HepG2 (cell line): ENCODE data around the gene RMND5A. TPM values are rescaled to one million over a fixed set of nuclear protein-coding genes. Genes with fewer than 3 reads are reported as not detected.

Source experiments
- ADNP ChIP-seq: sonication (generic); formaldehyde crosslinking; IDR thresholded peaks from 2 replicates; pipeline ENCODE4 v1.4.0; 2020; ENCODE audit warnings: missing genetic modification reagents
- ATAD3A ChIP-seq: sonication (generic); formaldehyde crosslinking; IDR thresholded peaks from 2 replicates; pipeline ENCODE4 v1.4.0; 2020; ENCODE audit warnings: missing genetic modification reagents
- CREB1 ChIP-seq, 2 experiments: fragments of 450-650 bp in 1 of 2; IDR thresholded peaks; 2 replicates each; pipeline ENCODE4 v1.6.1; 2016 to 2017; ENCODE audit warnings: control low read depth in 1 of 2, mild to moderate bottlenecking in 1 of 2, missing compliant biosample characterization in 1 of 2, missing genetic modification characterization in 1 of 2
- DR1 ChIP-seq: sonication (generic); formaldehyde crosslinking; IDR thresholded peaks from 2 replicates; pipeline ENCODE4 v1.8.0; 2021; ENCODE audit warnings: mild to moderate bottlenecking, missing genetic modification reagents, inconsistent platforms
- KDM6A ChIP-seq: IDR thresholded peaks from 2 replicates; pipeline ENCODE4 v1.6.1; 2016; ENCODE audit warnings: low read depth
- KLF12 ChIP-seq: sonication (generic); formaldehyde crosslinking; IDR thresholded peaks from 2 replicates; pipeline ENCODE4 v1.4.0; 2020; ENCODE audit warnings: missing genetic modification reagents, borderline replicate concordance
- LRRFIP1 ChIP-seq: sonication (generic); formaldehyde crosslinking; conservative IDR thresholded peaks from 2 replicates; pipeline ENCODE4 v1.4.0; 2020; ENCODE audit warnings: missing genetic modification reagents
- MED13 ChIP-seq: sonication (generic); formaldehyde crosslinking; IDR thresholded peaks from 2 replicates; pipeline ENCODE4 v1.5.0; 2020; ENCODE audit warnings: missing genetic modification reagents
- MEIS2 ChIP-seq: sonication (generic); formaldehyde crosslinking; IDR thresholded peaks from 2 replicates; pipeline ENCODE4 v1.9.0; 2021; ENCODE audit warnings: mild to moderate bottlenecking, missing genetic modification reagents
- PRMT3 ChIP-seq: sonication (generic); formaldehyde crosslinking; IDR thresholded peaks from 2 replicates; pipeline ENCODE4 v1.8.1; 2022; ENCODE audit warnings: low read depth, mild to moderate bottlenecking, moderate library complexity, missing genetic modification reagents, borderline replicate concordance
- RBFOX2 ChIP-seq: fragments of 200-400 bp; formaldehyde crosslinking; IDR thresholded peaks from 2 replicates; pipeline ENCODE4 v1.6.1; 2017; ENCODE audit warnings: low read depth, mild to moderate bottlenecking, low read length
- RFXAP ChIP-seq: sonication (generic); formaldehyde crosslinking; IDR thresholded peaks from 2 replicates; pipeline ENCODE4 v1.4.0; 2020; ENCODE audit warnings: missing genetic modification reagents, borderline replicate concordance
- SNAPC5 ChIP-seq: sonication (generic); formaldehyde crosslinking; IDR thresholded peaks from 2 replicates; pipeline ENCODE4 v1.8.1; 2023; ENCODE audit warnings: mild to moderate bottlenecking, missing genetic modification reagents, borderline replicate concordance
- SPEN ChIP-seq: sonication (generic); formaldehyde crosslinking; IDR thresholded peaks from 2 replicates; pipeline ENCODE4 v1.5.1; 2020; ENCODE audit warnings: low read depth, mild to moderate bottlenecking, missing genetic modification reagents
- XBP1 ChIP-seq: sonication (generic); formaldehyde crosslinking; IDR thresholded peaks from 2 replicates; pipeline ENCODE4 v1.5.0; 2020; ENCODE audit warnings: missing genetic modification reagents
- XRCC5 ChIP-seq: fragments of 200-400 bp; formaldehyde crosslinking; optimal IDR thresholded peaks from 2 replicates; pipeline ENCODE3; 2017; ENCODE audit warnings: mild to moderate bottlenecking, low read length
- ZBTB7B ChIP-seq: sonication (generic); formaldehyde crosslinking; IDR thresholded peaks from 2 replicates; pipeline ENCODE4 v1.4.0; 2020; ENCODE audit warnings: missing genetic modification reagents
- ZFP82 ChIP-seq: sonication (generic); formaldehyde crosslinking; IDR thresholded peaks from 2 replicates; pipeline ENCODE4 v1.5.1; 2020; ENCODE audit warnings: mild to moderate bottlenecking, missing genetic modification reagents, borderline replicate concordance
- ZMAT5 ChIP-seq: sonication (generic); formaldehyde crosslinking; IDR thresholded peaks from 2 replicates; pipeline ENCODE4 v1.5.0; 2020; ENCODE audit warnings: mild to moderate bottlenecking, low read depth, missing genetic modification reagents, borderline replicate concordance
- ZNF138 ChIP-seq: sonication (generic); formaldehyde crosslinking; IDR thresholded peaks from 2 replicates; pipeline ENCODE4 v1.5.0; 2020; ENCODE audit warnings: mild to moderate bottlenecking, low read depth, missing genetic modification reagents
- ZNF329 ChIP-seq: sonication (generic); formaldehyde crosslinking; IDR thresholded peaks from 2 replicates; pipeline ENCODE4 v1.9.0; 2021; ENCODE audit warnings: low read depth, mild to moderate bottlenecking, missing genetic modification reagents
- ZNF460 ChIP-seq: sonication (generic); formaldehyde crosslinking; IDR thresholded peaks from 2 replicates; pipeline ENCODE4 v1.5.1; 2020; ENCODE audit warnings: missing genetic modification reagents, mild to moderate bottlenecking, borderline replicate concordance
- ZNF619 ChIP-seq: sonication (generic); formaldehyde crosslinking; IDR thresholded peaks from 2 replicates; pipeline ENCODE4 v1.4.0; 2020; ENCODE audit warnings: mild to moderate bottlenecking, missing genetic modification reagents
- ZNF704 ChIP-seq: sonication (generic); formaldehyde crosslinking; IDR thresholded peaks from 2 replicates; pipeline ENCODE4 v1.8.1; 2023; ENCODE audit warnings: mild to moderate bottlenecking, inconsistent platforms, moderate library complexity, missing genetic modification reagents, borderline replicate concordance
- ZNF761 ChIP-seq: sonication (generic); formaldehyde crosslinking; conservative IDR thresholded peaks from 2 replicates; pipeline ENCODE4 v1.4.0; 2020; ENCODE audit warnings: mild to moderate bottlenecking, missing genetic modification reagents
- ZNF772 ChIP-seq: sonication (generic); formaldehyde crosslinking; IDR thresholded peaks from 2 replicates; pipeline ENCODE4 v1.5.0; 2020; ENCODE audit warnings: mild to moderate bottlenecking, missing genetic modification reagents
- ZNF792 ChIP-seq: IDR thresholded peaks from 2 replicates; pipeline ENCODE4 v1.6.1; 2016
- ZZZ3 ChIP-seq: sonication (generic); formaldehyde crosslinking; IDR thresholded peaks from 2 replicates; pipeline ENCODE4 v1.4.0; 2020; ENCODE audit warnings: missing genetic modification reagents, mild to moderate bottlenecking, borderline replicate concordance
- polyA plus RNA-seq, 8 experiments: library from polyadenylated mRNA; depleted of rRNA in 3 of 8; stranded (reverse) in 7 of 8; unstranded in 1 of 8; fragments of >200 nt; fragmentation: Illumina TruSeq in 4 of 8; extraction: Trizol in 4 of 8; gene quantifications; 2 replicates each; pipeline versions ENCODE4 v1.2.1 to v1.2.3, GENCODE V29; 2011 to 2016; ENCODE audit warnings: low read depth in 4 of 8, missing spikeins in 1 of 8, mixed read lengths in 1 of 8; ENCODE audit not compliant: insufficient read depth in 1 of 8
- total RNA-seq, 5 experiments: library from RNA; depleted of rRNA; stranded (reverse); fragments of >200 nt; fragmentation: Illumina TruSeq; extraction: Trizol; gene quantifications; 2 replicates each; pipeline ENCODE4 v1.2.3, GENCODE V29; 2016; ENCODE audit warnings: low read depth in 1 of 5

Gene RMND5A
- total and polyA plus RNA-seq, 2 of the 13 experiments (the other 11 are each of a cell fraction or from before 2014, with no cell fraction given), result 31.0 to 66.4 TPM

GRCh38 chr2:86808315-86809161 is 88.4 kb downstream of the RMND5A start (continued):
- 0 out of 2 replicates have a peak, but pooled peaks have one; percentile 41 for TF ChIP-seq ZNF792 (CRISPR knock-in tag)
- no peak for TF ChIP-seq ZNF329 (CRISPR knock-in tag)
- no peak for TF ChIP-seq DR1 (CRISPR knock-in tag)
- TF ChIP-seq ATAD3A (CRISPR knock-in tag), result no peak
- TF ChIP-seq ZFP82 (CRISPR knock-in tag), result no peak
- TF ChIP-seq ZBTB7B (CRISPR knock-in tag), result no peak
- no peak for TF ChIP-seq ZNF772
- TF ChIP-seq ZNF761 (CRISPR knock-in tag), result no peak
- no peak for TF ChIP-seq ZNF460 (CRISPR knock-in tag)
- TF ChIP-seq MEIS2 (CRISPR knock-in tag), result peak; percentile 67; the same call in 1 of the 2 replicates
- no peak for TF ChIP-seq SPEN (CRISPR knock-in tag)
- TF ChIP-seq LRRFIP1 (CRISPR knock-in tag), result no peak
- no peak for TF ChIP-seq XBP1 (CRISPR knock-in tag)
- no peak for TF ChIP-seq XRCC5
- TF ChIP-seq SNAPC5 (CRISPR knock-in tag), result no peak
- TF ChIP-seq PRMT3 (CRISPR knock-in tag), result no peak
- TF ChIP-seq ZNF619, result no peak
- TF ChIP-seq RBFOX2, result no peak
- no peak for TF ChIP-seq ADNP (CRISPR knock-in tag)
- no peak for TF ChIP-seq KDM6A (CRISPR knock-in tag)
- no peak for TF ChIP-seq MED13 (CRISPR knock-in tag)
- no peak for TF ChIP-seq ZNF704 (CRISPR knock-in tag)
- TF ChIP-seq KLF12 (CRISPR knock-in tag), result 0 out of 2 replicates have a peak, but pooled peaks have one; percentile 5
- no peak for TF ChIP-seq ZNF138 (CRISPR knock-in tag)
- no peak for TF ChIP-seq ZMAT5 (CRISPR knock-in tag)
- no peak for TF ChIP-seq ZZZ3 (CRISPR knock-in tag)
- TF ChIP-seq CREB1 (IDR thresholded peaks at IDR 0.05), result no peak
- TF ChIP-seq CREB1 (CRISPR knock-in tag; IDR thresholded peaks at IDR 0.05), result no peak
- TF ChIP-seq RFXAP, result no peak; the same call in 1 of the 2 replicates
